HG02885 (cell line): ENCODE measurements around the gene ADAT3.

Experiments used
- ATAC-seq: cut with Tn5 transposase; IDR thresholded peaks from one replicate; pipeline ENCODE4 v1.9.1; 2021; ENCODE audit warnings: mild to moderate bottlenecking; ENCODE audit not compliant: unreplicated experiment, poor library complexity

The ADAT3 gene

GRCh38 chr19:1935484-1936208 lies 30.4 kb downstream of the ADAT3 start:
- no peak for ATAC-seq

DNA sequence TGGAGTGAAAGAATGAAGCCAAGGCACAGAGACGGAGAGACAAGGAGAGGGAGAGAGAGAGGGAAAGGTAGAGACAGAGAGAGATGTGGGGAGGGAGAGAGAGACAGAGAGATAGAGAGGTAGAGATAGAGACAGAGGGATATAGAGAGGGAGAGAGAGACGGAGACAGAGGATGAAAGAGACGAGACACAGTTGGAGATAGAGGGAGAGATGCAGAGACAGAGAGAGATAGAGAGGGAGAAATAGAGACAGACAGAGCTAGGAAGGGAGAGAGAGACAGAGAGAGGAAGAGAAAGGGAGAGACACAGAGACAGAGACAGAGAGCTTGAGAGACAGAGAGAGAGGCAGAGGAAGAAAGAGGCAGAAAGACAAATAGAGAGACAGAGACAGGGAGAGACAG lies 31.2 kb downstream of the ADAT3 start:
- ATAC-seq = no peak

DNA sequence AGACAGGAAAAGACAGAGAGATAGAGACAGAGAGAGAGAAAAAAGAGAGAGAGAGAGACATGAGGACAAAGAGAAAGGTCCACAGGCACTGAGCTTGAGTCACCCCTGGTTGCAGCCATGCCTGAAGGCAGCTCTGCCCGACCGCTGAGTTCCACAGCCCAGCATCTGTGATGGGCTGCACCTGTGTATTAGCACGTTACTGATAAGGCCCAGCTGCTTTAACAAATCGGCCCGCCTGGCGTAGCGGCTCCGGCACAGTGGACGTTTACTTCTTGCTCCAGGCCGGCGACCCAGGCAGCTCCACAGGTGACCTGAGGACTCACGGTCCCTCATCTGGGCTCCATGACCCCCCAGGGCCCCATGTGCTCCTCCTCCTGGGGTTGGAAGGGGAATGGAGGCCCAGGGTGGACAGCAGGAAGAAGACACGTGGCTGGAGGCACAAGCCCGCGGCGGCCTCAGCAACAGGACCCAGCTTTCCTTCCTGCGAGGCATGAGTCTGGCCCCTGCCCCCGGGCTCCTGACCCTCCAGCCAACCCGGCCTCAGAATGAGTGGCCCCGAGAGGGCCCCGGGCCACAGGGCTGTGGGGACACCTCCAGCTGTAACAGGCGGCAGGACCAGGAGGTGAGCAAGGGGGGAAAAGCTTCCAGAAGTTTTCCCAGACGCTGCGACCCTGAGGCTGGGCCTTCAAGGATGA lies 31.9 kb downstream of the ADAT3 start:
- no peak for ATAC-seq

- ATAC-seq = no peak
Measured at GRCh38 chr19:1938071-1938470, 32.9 kb downstream of the ADAT3 start.

- ATAC-seq = no peak
Measured at GRCh38 chr19:1941146-1942077, 36.2 kb downstream of the ADAT3 start, which contains the start of gene CSNK1G2. Gene CSNK1G2 (plus strand): TSS chr19:1941172. CDS start chr19:1969773, 28,601 bp downstream.

- no peak for ATAC-seq
Measured at GRCh38 chr19:1942078-1942933, 37.1 kb downstream of the ADAT3 start.

- ATAC-seq = no peak
Measured at GRCh38 chr19:1942934-1943555, 37.8 kb downstream of the ADAT3 start.

- ATAC-seq = no peak
Measured at GRCh38 chr19:1943661-1944087, 38.5 kb downstream of the ADAT3 start.

DNA sequence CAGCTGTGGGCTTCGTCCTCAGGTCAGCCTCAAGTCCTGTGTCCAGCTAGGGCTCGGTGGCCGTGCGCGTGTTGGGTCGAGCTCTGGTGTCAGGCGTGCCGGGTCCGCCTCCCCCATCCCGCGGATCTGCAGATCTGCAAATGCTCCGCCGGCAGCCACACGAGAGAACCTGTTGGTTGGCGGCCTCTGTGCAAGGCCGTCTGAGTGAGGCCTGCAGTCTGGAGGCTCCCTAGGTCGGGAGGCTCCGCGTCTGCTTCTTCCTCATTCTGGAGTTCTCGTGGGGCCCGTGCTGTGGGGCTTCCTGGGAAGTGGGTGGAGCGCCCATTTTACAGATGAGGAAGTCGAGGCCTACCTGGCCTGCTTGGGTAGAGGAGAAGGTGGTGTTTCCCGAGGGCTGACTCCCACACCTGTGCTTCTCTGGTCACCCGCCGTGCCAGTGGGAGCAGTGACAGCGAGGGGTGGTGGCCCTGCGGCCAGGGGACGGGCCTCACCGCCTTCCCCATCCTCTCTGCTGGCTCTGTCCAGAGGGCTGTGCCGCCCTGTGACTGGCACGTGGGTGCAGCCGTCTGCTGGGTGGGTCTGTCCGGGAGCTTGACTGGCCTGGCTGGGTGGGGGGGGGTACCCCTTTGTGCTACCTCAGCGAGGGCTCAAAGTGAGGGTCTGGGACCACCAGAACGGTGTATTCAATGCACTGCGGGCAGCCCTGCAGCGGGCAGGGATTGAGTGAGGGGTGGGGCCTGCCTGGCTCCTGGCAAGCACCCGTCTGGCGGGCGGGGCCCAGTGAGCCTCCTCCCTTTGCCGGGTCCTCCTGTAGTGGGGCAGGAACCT lies 39.1 kb downstream of the ADAT3 start:
- ATAC-seq = no peak

DNA sequence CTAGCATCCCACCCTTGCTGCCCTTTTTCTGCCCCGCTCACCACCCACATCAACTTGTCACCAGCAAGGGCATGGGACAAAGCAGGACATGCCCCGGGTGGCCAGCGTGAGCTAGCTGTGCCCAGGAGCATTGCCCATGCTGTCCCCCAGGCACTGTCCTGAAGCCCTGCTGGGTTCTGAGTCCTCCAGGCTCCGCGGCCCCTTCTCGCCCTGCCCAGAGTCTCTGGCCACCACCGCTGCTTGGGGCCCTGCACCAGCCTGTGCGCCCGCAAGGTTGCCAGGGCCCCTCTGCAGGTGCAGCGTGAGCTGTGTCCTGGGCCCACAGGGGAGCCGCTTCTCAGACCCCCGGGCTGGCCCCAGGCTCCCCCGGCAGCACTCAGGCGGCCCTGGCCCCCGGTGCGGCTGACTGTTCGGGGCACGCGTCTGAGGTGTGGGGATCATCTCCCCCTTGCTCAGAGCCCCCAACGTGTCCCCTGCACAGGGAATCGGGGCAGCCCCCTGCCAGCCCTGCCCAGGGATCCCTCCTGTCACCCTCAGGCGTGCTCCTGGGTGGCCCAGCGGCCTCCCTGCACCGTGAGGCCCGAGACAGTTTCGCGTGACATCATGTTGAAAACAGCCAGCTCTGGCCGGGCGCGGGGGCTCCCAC lies 39.8 kb downstream of the ADAT3 start:
- ATAC-seq = no peak

GRCh38 chr19:1945899-1946298 lies 40.7 kb downstream of the ADAT3 start:
- no peak for ATAC-seq

DNA sequence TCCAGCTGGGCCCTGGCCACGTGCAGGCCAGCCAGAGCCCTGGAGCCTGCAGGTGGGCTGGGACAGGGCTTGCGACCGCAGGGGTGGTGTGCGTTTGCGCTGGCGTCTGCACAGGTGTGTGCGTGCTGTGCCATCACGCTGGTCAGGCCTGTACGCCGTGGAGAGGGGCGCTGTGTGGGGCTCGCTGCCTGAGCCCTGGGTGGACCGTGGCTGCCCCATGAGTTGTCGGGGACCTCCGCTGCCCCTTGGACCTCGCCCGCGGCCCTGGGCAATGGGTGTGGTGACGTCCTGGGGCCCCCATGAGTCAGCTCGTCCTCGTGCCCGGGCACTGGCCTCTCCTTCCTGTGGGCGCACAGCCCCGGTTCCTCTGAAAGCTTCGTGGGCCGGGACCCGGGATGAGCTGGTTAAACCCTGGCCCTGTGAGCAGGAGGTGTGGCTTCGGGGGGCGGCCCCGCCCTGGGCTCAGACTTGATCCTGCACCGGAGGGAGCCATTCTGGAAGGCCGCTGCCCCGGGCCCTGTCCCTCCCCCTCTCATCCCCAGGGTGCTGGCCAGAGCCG lies 42.5 kb downstream of the ADAT3 start:
- ATAC-seq = no peak

DNA sequence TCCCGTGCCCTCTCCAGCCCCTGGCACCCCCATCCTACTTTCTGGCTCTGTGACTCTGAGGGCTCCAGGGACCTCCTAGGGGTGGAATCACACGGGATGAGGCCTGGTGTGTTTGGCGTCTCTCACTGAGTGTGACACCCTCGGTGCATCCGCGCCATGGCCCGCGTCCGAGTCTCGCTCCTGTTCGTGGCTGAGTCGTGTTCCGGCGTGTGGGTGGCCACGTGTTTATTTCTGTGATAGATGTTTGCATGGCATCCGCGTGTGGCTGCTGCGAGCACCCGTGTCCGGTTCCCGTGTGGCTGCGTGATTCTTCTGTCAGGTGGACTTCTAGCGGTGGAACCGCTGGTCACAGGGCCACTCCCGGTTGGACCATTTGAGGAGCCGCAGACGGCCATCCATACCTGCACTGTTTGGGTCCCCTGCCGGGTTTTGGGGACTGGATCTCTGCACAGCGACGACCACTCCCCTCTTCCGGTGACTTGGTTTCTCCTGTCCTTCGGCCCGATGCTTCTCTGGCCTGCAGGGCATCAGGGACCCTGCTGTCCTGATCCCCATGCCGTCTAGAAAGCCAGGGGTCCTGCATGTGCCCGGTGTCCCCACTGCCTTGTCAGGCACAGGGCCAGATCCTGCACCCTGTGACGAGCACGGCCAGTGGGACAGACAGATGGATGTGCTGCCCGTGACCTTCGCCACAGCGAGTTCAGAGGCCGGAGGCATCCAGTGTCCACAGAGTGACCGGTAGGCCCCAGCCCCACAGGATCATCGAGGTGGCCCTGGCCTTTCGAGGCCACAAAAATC lies 44.3 kb downstream of the ADAT3 start:
- ATAC-seq = no peak

DNA sequence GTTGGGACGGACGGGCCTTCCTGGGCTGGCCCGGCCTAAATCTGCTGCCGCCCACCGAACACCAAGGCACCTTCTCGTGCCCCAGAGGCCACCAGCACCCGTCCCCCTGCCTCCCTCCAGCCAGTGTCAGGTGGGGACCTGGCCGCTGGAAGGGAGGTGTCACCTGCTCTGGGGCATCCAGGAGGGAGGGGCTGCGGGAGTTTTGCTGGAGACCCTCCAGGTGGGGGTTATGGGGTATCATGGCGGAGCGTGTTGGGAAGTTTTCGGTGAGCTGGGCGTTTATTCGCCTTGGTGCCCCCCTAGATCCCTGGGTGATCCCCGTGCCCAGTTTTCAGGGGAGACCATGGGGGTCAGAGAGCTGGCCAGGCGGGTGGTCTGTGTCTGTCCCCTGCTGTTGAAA lies 45.4 kb downstream of the ADAT3 start:
- no peak for ATAC-seq

- no peak for ATAC-seq
Measured at GRCh38 chr19:1952635-1953034, 47.4 kb downstream of the ADAT3 start.

DNA sequence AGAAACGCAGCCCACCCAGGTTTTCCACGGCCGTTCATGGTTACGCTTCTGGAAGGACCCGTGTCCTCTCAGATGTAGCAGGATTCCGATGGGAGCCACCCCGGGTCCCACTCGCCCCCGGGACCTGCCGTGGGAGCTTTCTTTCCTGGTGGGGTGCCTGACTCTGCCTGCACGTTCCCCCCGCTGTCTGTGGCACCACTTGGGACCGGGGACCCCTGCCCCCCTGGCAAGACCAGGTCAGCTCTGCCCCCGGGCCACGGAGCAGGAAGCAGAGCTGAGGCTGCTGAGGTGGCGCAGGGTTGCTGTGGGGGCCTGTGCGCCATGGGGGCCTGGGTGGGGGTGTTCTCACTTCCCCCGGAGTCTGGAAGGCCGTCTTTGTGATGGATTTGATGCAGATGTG lies 47.8 kb downstream of the ADAT3 start:
- no peak for ATAC-seq
